GM19463 (cell line): ENCODE data around the gene PIP5K1B.

Experiments used
- ATAC-seq: cut with Tn5 transposase; IDR thresholded peaks from one replicate; pipeline ENCODE4 v1.9.1; 2021; ENCODE audit warnings: mild to moderate bottlenecking, moderate library complexity; ENCODE audit not compliant: unreplicated experiment

The PIP5K1B gene

DNA sequence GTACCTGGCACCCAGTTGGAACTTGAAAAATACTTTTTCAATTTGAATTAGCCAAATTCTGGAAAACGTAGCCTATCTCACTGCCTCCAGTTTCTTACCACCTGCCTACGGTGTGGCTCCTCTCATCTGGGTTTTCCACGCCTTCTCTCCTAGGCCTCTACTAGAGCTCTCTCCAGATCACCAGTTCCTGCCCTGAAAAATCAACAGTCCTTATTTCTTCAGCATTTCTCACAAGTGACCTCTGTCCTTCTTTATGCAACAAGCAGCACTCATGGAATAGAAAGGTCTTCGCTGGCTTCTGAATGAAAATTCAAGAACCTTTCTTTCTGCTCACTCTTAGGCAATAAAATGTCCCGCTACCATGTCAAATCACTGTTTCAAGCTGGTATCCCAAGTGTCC is 64.8 kb downstream of the PIP5K1B start:
- ATAC-seq: no peak

DNA sequence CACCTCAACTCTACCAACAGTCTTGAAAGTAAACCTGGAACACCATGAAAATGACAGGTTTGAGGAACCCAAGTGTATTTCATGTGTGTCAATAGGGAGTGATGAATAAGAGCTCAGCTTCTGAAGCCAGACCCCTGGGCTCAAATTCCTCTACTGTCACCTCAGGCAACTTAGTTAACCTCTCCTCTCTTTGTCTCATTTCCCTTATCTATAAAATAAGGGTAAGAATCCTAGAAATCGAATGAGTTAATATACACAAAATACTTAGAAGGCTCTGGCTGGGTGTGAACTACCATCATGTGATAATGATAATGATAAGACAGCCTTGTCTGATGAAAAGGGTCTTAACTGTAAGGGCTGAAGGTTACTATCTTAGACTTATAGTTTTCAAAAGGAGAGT is 66.3 kb downstream of the PIP5K1B start:
- no peak for ATAC-seq

DNA sequence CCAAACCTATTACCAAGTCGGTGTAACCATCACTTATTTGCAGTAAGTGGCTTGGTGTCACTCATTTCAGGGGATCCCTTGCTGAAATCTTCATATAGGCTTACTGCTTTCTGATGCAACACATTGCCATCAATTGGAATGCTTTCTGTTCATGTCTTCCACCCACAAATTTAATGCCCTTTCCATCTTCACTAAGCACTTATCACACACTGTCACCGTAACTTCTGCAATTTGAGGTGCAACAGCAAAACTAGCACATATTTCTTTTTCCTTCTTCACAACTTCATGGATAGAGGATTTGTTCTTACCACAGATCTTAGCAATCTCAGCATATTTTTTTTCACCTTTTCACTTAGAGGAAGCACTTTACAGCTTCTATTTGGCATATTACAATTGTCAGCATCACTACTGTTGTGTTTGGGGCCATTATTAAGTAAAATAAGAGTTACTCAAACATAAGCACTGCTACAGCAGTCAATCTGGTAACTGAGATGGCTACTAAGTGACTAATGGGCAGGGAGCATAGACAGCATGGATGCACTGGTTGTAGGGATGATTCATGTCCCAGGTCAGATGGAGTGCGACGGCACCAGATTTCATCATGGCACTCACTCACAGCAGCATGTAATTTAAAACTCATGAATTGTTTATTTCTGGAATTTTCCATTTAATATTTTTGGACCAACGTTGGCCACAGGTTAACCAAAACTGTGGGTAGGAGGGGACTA is 70.1 kb downstream of the PIP5K1B start:
- ATAC-seq: no peak

DNA sequence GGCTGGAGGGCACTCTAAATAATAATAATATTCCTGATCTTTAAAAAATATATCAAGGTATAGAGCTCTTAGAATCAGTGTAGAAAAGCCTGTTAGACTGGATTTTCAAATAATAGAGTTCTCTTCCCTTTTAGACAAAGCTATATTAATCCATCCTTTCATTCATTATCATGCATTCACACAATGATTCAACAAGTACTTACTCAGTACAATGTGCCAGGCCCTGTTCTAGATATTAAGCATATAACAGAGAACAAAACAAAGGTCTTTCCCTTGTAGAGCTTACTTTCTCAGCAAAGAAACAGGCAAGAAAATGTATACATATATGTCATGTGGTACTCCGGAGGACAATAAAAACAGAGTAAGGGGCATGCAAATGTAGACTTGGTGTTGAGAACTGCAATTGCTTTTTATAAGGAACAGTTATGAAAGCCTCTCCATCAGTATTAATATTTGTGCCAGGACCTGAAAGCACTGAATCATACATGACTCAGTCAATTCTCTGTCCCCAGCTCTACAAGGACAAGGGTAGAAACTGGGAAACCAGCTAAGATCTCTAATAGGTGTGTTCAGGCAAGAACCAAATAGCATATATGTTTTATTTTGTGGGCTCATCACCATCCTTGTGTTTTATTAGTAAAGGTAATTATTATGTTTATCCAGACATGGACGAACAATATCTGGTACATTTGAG is 72.2 kb downstream of the PIP5K1B start:
- no peak for ATAC-seq

DNA sequence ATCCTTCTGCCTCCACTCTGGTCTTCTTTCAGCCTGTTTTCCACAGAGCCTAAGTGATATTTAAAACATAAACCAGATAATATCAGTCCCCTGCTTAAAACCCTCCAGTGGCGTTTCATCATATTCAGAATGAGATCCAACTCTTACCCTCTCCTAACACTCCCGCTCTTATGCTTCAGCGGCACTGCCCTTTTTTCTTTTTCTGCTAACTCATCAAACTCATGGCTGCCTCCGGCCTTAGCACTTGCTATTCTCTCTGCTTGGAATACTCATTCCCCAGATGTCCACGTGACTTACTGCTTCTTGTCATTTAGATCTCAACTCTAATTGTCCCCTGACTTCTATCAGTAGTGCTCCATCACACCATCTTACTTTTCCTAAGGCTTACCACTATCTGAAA is 73.6 kb downstream of the PIP5K1B start:
- ATAC-seq: no peak

DNA sequence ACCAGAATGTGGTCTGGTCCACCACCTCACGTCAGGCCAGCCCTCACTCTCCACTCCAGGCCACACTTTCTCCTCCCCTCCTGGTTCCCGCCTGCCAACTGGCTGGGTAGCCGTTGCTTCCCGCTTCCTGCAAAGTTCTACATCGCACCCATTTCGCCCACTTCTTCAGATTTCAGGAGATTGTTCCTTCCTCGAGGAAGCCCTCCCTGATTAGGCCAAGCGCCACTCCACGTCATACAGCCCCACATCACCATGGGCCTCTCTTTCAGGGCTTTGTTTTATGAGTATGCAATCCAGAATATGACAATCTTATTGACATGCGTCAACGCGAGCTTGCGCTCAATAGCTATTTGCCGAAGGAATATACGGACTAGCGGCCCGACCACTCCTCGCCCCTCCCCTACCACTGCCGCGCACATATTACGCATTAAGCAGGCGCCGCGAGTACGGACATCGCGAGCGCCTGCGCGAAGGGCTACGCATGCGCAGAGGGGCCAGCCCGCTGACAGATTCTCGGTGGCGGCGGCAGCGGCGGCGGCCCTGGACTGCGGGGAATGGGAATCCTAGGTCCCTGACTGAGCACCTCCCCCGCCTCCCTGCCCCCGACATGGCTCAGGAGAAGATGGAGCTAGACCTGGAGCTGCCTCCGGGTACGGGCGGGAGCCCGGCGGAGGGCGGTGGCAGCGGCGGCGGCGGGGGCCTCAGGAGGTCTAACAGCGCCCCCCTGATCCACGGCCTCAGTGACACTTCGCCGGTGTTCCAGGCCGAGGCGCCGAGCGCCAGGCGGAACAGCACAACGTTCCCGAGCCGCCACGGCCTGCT is 74.7 kb downstream of the PIP5K1B start:
- peak; percentile 76 for ATAC-seq

DNA sequence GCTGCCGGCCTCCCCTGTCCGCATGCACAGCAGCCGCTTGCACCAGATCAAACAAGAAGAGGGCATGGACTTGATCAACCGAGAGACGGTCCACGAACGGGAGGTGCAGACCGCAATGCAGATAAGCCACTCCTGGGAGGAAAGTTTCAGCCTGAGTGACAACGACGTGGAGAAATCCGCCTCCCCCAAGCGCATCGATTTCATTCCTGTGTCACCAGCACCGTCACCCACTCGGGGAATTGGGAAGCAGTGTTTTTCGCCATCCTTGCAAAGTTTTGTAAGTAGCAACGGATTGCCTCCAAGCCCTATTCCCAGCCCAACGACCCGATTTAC is 75.3 kb downstream of the PIP5K1B start:
- ATAC-seq: no peak

DNA sequence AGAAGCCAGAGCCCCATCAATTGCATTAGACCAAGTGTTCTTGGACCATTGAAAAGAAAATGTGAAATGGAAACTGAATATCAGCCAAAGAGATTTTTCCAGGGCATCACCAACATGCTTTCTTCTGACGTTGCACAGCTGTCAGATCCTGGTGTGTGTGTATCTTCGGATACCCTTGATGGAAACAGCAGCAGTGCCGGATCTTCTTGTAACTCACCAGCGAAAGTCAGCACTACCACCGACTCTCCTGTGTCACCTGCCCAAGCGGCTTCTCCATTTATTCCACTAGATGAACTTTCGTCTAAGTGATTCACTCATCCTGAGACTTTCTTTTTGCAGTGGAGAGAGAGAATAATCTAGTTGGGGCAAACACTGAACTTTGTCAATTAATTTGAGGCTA is 75.7 kb downstream of the PIP5K1B start:
- ATAC-seq: no peak

DNA sequence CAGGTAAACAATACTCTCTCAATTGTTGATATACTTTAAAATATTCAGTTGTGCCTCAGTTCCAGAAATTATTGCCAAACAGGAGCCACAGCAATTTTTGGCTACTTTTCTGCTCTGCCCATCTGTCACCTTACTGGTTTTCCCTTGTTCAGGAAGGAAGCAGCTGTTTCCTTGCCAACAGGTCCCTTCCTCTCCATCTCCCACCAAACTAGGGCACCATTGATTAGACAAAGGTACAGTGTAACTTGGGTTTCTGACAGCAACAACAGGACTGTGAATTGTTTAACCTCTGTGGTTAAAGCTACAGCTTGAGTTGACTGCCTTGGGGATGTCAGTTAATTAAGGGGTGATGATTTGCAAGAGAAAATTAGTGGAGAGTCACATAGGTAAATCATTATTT is 76.9 kb downstream of the PIP5K1B start:
- ATAC-seq: no peak

DNA sequence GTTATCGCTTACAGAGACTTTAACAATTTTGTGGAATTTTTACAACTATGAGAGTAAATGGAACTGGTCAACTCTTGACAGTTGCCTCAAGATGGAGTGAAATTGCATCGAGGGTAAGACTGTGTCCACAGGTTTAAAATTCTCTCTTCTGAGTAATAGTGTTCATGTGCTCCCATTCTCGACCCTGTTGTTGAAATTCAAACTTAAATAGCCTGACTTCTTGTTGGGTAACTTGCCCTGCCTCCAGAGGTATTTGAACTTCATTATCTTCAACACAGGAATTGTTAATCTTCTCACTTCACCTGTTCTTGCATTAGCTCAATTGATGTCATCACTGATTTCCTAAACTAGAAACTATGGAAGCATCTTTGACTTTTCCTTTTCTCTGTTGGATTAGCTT is 77.5 kb downstream of the PIP5K1B start:
- no peak for ATAC-seq

DNA sequence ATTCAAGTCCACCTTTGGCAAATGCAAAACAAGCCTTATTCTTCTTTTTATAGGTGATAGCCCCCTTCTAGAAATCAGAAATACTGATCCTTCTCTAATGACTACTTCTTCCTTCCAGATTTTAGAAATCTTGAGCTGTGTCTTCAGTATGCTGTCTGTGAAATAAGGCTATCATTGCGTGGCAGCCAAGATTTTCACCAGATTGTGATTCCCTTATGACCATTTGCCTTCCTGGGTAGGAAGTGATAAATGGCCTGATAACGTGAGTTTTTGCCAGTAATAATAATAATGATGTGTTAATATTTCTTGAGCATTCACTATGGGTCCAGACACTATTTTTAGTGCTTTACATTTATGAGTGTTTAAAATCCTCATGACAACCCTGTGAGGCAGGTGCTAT is 80.9 kb downstream of the PIP5K1B start:
- no peak for ATAC-seq

DNA sequence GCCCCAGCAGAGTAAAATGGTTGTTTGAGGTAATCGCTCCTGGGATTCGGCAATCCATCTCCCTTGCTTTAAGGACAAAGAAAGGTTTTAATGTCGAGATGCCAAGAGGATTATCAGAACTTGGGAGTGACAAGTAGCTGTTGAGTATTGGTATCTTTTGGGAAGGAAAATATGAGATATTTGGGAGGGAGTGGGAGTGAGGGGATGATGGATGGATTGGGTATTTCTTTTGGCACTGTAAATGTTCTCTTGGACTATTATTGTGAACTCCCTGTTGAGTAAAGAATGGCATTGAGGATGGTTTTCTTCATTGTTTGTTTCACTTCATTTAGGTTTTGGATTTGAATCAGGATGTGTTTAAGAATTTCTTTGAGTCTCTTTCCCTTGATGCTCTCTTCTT is 86.1 kb downstream of the PIP5K1B start:
- no peak for ATAC-seq

DNA sequence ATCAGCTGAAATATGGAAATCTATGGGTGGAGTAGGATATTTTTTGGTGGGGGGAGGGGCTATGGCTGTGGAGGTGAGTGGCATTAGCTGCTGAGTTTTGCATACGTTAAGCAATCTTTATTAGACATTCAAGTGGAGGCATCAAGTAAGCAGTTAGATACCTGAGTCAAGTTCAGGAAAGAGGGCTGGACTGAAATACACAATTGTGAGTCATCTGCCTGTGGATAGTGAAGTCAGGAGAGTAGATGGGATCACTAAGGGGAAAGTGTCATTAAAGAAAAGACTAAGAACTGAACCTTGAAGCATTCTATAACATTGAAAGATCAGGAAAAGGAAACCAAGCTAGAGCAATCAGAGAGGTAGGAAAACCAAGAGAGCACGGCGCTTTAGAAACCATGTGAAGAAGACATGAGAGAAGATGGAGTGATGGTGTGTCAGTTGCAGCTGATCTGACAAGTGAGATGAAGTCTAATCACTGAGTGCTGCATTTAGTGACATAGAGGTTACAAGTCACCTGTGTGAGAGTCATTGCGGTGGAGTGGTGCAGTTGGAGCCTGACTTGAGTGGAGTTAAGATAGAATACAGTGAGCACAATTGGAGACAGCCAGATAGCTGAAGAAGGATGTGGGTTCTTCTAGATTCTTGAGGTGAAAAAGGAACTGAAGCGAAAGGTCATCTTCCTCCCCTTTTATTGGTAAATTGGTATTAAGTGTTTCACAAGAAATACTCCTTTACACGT is 88.7 kb downstream of the PIP5K1B start:
- ATAC-seq: peak; percentile 89

DNA sequence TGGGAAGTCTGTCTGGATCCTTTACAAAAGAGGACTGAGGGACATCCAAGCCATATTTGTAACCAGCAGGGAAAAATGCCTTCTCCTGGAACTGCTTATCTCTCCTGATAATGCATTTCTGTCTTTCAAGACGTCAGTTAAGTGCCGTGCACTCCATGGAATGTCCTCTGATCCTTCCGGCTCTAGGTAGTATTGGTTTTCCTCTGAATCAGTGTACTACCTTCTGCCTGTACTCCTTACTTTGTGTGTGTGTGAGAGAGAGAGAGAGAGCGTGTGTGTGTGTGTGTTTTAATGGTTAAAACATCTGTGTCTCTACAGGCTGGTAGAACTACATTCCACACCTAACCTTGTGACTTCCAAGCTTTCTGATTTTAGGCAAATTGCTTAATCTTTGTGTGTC is 89.9 kb downstream of the PIP5K1B start:
- ATAC-seq: no peak

DNA sequence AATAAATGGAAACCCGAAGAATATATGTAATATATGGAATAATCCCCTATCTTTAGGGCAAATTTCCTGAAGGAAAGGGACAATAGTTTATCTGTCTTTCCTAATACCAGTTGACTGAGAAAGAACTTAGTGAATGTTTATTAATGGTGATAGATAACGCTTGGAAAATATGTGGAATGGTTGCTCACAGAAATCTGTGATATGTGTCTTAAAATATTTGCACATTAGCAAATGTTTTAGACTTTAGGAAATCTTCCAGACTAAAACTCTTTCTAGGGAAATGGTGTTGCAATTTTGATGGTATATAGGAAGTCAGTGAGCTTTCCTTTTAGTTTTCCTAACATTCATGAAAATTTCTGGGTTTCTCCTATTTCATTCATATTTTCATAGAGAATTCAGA is 90.4 kb downstream of the PIP5K1B start:
- no peak for ATAC-seq

DNA sequence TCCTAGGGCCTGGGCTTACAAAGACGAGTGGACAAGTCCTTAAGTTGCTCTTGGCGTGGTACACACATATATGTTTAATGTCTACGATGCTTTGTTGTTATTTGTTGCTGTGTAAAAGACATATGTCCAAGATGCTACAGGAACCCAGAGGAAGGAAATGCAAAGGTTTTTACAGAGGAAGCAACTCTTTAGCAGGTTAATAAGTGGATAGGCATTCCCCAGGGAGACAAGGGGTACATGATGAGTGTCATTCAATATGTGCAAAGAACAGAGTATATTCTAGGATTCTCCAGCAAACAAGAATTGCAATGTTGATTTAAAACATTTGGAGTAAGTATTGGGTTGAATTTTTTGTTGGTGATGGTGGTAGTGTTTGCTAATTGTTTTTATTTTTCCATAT is 92.1 kb downstream of the PIP5K1B start:
- no peak for ATAC-seq

DNA sequence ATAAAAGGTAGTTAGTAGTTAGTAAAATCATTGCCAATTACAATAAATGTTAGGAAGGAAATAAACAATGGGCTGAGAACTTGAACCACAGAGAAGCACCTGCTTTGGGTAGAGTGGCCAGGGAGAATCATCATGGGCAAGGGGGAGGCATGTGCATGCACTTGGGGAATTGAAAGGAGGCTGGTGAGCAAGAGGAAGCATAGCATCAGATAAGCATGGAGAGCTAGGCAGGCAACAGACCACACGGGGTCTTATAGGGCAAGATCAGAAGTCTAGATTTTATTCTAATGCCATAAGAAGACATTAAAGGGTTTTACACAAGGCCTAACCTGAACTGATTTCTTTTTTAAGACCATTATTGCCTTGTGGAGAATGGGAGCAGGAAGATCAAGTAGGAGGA is 93.4 kb downstream of the PIP5K1B start:
- no peak for ATAC-seq

DNA sequence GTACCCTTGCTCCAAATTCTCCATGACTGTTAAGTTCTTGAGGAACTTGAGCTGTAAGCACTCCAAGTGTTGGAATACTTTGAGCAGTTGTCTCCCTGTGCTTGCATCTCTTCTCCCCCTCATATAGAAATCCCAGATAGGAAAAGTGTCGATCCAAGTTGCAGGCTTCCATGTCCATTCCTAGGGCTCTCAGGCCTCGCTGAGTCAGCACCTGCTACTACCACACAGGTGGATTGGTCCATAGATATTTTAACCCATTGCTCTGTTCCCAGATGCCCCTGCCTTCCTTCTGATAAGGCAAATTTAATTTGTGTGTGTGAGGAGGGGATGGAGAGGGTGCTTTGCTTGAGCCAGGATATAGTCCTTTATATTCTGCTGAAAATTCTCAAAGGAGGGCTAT is 95.8 kb downstream of the PIP5K1B start:
- ATAC-seq: no peak

DNA sequence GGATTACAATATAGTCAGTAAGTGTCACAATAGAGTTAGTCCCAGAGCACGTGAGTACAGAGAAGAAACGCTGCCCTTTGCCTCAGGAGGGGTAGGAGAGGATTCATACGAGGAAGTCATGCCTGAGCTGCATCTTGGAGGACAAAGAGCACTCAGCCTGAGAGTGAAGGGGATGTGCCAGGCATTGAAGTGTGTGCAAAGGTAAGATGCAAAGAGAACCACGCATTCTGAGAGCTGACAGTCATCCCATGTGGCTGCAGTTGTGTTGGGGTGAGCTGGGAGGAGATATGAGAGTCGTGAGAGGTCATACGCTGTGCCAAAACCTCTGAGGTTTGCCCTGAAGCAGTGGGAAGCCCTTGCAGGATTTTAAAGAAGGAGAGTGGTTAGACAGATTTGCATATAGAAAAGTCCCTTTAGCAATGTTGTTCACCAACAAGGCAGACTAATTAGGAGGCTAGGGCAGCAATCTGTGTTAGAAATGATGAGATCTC is 97.5 kb downstream of the PIP5K1B start:
- ATAC-seq: peak; percentile 94

DNA sequence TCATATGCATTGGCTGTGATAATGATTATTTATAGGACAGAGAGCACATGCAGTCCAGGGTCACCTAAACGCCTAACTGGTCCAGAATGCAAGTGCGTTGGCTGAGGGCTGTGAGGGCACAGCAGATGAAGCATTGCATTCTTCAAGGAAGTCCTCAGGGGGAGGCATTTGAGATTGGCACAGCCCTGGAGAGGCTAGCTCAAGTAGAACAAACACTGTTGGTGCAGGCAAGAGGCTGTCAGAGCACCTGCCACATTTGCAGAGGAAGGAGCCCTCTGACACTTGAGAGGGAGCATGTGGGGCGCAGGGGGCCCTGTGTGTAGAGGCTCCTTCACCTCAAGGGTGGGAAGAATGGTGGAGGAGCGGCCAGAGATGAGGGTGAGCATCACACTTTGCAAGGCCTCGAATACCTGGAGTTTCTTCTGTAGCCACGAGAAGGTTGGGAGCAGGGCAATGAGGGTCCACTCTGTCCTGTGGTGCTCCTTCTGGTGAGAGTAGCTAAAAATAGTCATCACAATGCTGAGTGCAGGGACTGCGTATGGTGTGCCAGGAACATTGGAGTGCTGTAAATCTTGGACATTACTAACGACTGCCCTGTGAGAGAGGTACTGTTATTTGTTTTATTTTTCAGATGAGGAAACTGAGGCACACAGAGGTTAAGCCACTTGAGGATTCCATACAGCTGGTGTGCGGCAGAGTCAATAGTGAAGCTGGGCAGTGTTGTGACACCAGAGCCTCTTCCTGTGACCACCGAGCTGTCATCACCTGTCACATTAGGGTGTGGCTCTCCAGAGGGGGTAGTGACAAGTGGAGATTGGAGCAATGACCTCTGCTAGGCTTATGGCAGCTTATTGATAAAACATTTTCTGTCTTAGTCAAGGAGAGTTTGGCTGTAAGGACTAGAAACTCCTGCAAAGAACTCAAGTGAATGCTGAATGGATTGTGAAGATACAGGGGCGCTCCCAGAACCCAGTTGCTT is 100.2 kb downstream of the PIP5K1B start:
- no peak for ATAC-seq
